GM18867 (cell line): ENCODE data around the gene TADA2A.
"Not testable (repeated sequence)": the region's sequence is repeated elsewhere in the genome, so short reads cannot be mapped to it uniquely, and the experiment has no call there.

Experiments
- ATAC-seq: cut with Tn5 transposase; IDR thresholded peaks from one replicate; pipeline ENCODE4 v1.9.1; 2021; ENCODE audit warnings: mild to moderate bottlenecking, moderate library complexity; ENCODE audit not compliant: unreplicated experiment

The TADA2A gene

DNA sequence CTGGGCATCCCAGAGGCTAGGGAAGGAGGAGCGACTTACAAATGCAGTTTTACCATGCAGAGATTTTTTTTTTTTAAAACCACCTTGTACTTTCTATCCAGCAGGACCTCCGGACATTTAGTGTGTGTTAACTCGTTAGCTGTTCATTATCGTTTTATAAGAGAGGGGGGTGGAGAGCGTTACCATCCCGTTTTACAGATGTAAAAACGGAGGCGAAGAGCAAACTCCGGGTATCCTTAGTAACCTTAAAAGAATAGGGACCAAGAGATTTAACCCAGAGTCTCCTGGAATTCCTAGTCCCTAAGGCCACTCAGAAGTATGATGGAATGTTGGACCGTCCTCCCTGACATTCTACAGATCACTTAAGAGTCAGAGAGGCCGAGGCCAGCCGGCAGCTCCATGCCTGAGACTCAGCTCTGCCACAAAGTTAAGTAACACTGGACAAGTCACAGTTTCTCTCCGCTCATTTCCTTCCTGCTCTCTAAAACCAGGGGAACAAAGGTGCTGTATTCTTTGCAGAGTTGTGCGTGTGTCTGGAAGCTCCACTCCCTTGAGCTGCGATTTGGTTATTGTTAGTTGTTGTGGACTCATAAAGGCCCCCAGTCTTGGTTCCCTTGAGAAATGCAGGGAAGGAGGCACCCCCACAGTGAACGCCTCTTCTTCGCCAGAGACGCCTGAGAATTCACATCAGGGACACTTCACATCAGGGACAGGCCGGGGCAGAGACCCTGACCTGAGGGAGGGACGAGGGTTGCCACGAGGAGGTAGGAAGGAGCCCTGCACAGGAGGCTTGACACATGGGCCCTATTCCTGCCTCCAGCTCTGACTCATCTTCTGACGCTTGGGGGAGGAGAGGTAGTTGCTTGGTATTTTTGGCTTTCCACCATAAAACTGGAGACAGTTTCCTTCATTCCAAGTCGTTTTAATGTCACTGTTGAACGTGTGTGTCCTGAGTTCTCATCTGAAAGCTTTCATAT, 84.2 kb downstream of the TADA2A start:
- no peak for ATAC-seq

DNA sequence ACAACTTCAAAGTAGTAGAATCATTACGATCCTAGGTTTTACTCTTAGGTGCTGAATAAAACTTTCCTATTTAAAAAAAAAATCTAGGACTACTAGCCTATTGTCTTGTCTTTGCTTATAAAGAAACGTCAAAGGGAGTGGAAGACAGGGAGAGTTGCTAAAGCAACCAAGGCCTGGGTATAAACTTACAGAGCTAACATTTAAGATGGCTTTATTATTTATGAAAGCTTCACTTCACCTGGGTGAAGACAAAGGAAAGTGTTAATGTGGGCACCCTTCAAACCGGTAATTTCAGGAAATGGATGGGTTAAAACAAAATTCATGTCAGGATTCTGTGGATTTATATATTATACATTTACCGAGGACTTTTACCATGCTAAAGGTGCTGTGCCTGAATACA, 85.5 kb downstream of the TADA2A start:
- no peak for ATAC-seq

DNA sequence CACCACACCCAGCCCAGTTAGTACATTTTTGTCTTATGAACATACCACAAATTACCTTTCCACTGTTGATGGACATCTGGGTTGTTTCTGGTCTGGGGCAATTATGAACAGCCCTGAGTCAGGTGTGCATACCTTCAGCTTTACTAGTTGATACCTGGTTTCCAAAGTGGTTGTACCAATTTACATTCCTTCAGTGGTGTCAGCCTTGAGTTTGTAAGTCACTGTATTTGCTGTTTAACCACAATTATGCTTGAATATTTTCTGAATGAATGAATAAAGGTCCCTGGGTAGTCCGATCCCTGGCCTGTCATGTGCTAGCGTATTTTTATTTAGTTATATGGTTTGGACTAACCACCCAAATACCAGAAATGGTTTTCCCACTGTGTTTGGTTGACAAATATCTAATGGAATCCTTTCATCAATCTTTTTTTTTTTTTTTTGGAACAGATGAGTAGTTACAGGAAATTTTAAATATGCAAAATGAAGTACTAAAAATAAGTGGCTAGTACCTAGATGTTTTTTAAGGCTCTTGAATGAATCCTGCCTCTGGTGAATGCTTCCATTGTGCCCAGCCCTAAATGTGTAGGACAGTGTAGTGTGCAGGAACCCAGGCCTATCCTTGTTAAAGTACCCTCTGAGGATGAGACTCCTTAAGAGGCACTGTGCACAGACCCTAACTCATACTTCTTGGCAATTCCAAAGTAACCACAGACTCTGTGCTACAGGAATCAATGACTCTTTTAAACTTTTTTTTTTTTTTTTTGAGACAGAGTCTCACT, 86.8 kb downstream of the TADA2A start:
- ATAC-seq = no peak

- no peak for ATAC-seq
These were observed 87.7 kb downstream of the TADA2A start for GRCh38 chr17:37494401-37494831.

DNA sequence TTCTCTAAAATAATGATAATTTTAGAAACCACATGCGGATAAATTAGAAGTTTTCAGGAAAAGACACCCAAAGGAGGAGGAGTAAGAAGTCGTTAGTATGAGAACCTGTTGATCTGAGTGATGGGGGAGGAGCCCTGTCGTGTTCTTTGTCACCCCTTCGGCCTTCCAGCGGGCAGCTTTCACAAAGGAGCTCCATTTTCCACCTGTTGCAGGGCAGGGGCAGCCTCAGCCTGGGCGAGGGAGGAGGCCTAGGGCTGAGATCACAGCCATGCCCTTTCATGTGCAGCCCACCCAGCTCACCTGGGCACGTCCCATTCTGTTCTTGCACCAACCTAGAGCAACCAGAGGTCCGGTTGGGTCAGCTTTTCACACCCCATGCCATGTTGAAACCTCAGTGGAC, 88.3 kb downstream of the TADA2A start:
- ATAC-seq = no peak

DNA sequence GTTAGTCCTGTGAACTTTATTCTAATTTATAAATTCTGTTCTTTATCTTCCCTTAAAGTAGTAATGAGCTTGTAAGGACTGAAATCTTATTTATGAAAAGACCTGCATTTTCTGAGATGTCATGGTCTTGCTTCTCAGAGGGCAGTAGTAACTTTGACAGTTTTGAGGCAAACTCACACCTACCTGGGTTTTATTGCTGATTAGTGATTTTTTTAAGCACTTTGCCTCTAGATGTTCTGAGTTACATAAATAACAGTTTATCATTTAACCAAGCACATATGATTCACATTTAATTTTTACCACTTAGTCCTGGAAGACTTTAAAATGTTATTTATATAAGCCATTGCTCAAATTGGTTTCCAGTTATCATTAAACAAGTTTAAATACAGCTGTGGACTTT, 93.7 kb downstream of the TADA2A start:
- ATAC-seq = no peak

GRCh38 chr17:37502009-37502936, 95.6 kb downstream of the TADA2A start:
- ATAC-seq = no peak

DNA sequence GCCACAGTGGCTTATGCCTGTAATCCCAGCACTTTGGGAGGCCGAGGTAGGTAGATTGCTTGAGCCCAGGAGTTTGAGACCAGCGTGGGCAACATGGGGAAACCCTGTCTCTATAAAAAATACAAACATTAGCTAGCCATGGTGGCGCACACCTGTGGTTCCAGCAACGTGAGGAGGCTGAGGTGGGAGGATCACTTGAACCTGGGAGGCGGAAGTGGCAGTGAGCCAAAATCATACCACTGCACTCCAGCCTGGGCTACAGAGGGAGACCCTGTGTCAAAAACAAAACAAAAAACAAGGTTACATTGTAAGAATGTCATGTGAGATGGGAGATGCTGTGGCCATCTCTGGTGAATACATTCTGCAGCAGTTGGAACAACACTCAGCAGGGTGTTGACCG, 96.5 kb downstream of the TADA2A start:
- ATAC-seq = no peak

GRCh38 chr17:37505333-37505732, 98.6 kb downstream of the TADA2A start:
- ATAC-seq = no peak

DNA sequence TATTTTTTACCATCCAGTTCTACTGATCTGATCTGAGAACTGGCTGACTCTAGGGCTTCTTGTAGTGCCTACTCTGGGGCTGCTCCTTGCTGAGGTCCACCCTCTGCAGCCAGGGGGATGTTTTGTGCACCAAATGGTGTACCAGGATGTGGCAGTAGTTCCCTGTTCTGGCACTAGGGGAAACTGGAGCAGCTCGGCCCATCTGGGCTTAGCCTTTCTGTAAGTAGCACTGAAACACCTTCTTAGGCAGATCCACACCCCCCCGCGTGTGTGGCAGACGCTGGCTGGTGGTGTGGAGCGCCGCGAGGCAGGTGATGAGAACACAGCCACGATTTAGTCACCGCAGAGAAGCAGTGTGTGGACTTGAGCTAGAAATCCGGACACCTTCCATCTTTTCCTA, 100.0 kb downstream of the TADA2A start:
- no peak for ATAC-seq

DNA sequence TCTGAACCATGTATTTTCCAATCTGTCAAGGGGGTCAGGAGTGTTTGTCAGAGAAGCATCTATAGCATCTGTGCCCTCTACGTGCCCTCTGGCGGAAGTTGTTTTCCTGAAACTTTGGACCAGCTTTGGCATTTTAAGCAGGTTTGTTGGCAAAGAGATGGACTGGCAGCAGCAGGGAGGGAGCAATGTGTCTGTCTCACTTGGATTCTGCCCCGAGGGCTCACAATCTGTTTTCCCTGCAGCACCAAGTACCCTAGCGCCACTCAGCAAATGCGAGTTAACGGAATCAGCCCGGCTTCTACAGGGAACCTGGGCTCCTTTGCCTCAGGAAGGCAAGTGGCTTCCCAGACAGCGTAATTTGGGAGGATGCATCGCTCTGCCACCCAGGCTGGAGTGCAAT, 100.4 kb downstream of the TADA2A start:
- no peak for ATAC-seq

- ATAC-seq = no peak
These were observed 103.4 kb downstream of the TADA2A start for GRCh38 chr17:37510056-37510455.

GRCh38 chr17:37511642-37512041, 105.0 kb downstream of the TADA2A start:
- ATAC-seq = not testable (repeated sequence)

GRCh38 chr17:37512442-37513068, 105.9 kb downstream of the TADA2A start:
- no peak for ATAC-seq

DNA sequence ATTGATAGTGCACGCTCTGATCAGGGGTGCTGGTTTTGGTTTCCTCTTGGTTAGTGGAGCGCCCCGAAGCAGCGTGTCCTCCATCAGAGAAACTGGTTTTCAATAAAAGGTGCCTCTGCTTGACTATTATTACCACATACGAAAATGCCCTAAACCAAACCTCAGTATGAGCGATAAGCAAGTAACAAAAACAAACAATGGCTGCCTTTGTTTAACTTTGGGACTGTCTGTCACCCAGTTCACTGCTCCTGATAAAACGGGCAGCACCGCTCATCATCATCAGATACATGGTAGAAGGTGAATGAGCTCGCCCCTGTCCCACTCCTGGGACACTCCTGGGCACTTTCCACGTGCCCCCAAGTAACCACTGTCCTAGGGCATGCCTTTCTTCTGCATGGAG, 107.0 kb downstream of the TADA2A start:
- no peak for ATAC-seq

DNA sequence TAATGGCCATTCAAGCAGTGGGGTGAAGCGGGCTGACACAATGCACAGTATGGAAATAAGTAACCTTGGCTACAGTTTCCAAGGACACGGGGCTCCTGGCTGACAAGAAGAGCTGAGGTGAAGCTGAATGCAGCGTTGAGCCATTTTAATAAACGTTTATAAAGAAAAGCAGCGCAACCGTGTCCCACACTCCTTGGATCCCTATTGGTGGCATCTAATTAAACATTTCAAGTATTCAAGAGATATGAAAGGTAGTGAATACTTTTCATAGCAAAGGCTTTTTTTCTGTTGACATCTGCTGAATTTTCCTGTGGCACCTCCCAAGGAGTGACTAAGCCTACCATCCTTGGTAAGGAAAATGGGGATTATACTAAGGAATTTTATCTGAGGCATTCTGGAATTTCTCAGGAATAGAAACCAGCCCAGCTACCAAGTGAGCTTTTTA, 109.5 kb downstream of the TADA2A start:
- ATAC-seq = no peak

GRCh38 chr17:37517881-37518280, 111.2 kb downstream of the TADA2A start:
- ATAC-seq = no peak

GRCh38 chr17:37518826-37519225, 112.1 kb downstream of the TADA2A start:
- no peak for ATAC-seq

DNA sequence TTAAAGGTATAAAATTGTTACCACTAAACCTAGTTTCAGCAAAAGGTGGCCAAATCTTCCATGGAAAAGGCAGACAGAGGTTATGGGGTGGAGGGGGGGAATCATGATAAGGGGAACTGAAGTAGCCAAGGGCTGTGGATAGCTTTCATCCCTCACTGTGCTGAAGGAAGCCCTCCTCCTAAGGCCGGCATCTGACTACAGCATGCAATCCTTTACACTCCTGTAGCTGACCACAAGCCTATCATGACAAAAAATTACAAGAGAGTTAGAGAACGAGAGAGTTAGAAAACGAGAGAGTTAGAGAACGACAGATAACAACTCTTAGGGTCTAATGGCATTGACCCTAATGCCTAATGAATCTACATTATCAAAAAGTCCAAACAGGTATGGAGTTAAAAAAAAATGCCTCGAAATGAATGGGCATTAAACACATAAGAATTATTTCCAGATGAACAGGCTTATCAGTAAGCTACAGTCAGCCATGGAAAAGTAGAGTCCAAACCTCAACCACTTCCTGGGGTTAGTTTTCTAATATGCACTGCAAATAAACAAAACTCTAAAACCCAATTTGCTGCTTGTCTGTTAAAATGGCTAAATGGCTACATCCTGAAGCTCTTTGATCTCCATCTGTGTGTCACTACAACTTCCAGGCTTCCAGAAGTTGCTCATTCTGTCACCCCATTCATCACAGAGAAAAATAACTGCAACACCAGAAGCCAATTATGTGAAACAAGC, 112.7 kb downstream of the TADA2A start:
- no peak for ATAC-seq

DNA sequence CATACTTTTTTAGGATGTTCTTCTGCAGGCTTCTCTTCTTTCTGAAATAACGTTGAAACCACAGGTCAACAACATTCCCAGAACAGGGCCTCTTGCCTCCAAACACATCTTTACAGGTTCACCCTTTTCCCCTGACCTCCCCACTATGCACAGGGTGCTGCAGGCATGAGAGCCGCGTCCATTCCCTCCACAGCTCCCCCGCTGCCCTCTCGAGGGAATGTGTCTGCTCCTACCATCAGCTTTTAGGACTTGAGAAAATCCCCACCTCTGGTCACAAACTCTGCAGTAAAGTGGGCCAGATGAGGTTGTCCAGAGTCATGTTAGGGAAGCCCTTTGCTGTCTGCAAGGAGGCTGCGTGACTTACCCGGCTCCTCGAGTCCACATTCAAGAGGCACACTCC, 113.5 kb downstream of the TADA2A start:
- no peak for ATAC-seq
